Left lobe of liver (tissue), 2 donors: ENCODE results near the gene CLCN3. TPM values are rescaled to one million over a fixed set of nuclear protein-coding genes. Genes with fewer than 3 reads are reported as not detected.
"Not testable (repeated sequence)": the region's sequence is repeated elsewhere in the genome, so short reads cannot be mapped to it uniquely, and the experiment has no call there.

Experiments
- ATAC-seq: fragments of 200-7000 bp; cut with Tn5 transposase; one replicate; pipeline ENCODE4 v1.9.1; 2020; ENCODE audit warnings: mild to moderate bottlenecking, moderate library complexity
- DNase-seq: peaks from one replicate; pipeline ENCODE4 v3.0.0-alpha.2; 2020; ENCODE audit warnings: low spot score
- total RNA-seq: library from RNA; stranded (reverse); gene quantifications from one replicate; pipeline ENCODE4 v1.2.1, GENCODE V29; 2021
- donor health status: DM: no; HTN: no; CAD: no; lungs with moderate emphysema.
- donor health status: DM: no; HTN: yes; CAD: no.

CLCN3 gene
- total RNA-seq, 1 donor from 2014 or later = 21.7 TPM

- ATAC-seq = no peak
These were observed 62.1 kb downstream of the CLCN3 start for GRCh38 chr4:169682372-169683047.

DNA sequence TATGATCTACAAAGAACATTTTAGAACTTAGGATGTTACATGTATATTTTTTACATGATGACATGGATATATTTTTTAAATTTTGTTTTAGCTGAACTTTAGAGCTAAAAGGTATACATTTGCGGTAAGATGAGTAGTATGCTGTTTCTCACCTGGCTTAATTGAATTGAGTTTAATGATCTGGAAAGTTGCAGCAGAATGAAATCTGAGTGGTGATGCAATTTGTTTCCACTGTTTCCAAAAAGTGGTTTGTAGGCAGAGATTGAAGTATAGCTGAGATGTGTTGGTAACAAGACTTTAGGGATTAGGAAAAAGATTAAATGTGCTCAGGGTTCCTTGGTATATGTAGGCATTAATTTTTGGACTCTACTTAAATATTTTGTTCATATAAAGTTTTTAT is 69.3 kb downstream of the CLCN3 start:
- no peak for ATAC-seq
- no peak for DNase-seq

More at GRCh38 chr4:169682372-169683047, 62.1 kb downstream of the CLCN3 start:
- no peak for DNase-seq

- ATAC-seq (no peak), DNase-seq (no peak)
These were observed 70.4 kb downstream of the CLCN3 start for GRCh38 chr4:169690787-169691186.

GRCh38 chr4:169698331-169698730 is 78.0 kb downstream of the CLCN3 start:
- no peak for ATAC-seq
- DNase-seq = no peak

GRCh38 chr4:169707958-169708643 is 87.7 kb downstream of the CLCN3 start:
- no peak for ATAC-seq
- DNase-seq = no peak

- DNase-seq = no peak
- ATAC-seq = no peak
These were observed 95.4 kb downstream of the CLCN3 start for GRCh38 chr4:169715826-169716225.

GRCh38 chr4:169716677-169717076 is 96.3 kb downstream of the CLCN3 start:
- ATAC-seq = no peak
- no peak for DNase-seq

- DNase-seq (no peak), ATAC-seq (no peak)
These were observed 100.2 kb downstream of the CLCN3 start for GRCh38 chr4:169720529-169720928.

DNA sequence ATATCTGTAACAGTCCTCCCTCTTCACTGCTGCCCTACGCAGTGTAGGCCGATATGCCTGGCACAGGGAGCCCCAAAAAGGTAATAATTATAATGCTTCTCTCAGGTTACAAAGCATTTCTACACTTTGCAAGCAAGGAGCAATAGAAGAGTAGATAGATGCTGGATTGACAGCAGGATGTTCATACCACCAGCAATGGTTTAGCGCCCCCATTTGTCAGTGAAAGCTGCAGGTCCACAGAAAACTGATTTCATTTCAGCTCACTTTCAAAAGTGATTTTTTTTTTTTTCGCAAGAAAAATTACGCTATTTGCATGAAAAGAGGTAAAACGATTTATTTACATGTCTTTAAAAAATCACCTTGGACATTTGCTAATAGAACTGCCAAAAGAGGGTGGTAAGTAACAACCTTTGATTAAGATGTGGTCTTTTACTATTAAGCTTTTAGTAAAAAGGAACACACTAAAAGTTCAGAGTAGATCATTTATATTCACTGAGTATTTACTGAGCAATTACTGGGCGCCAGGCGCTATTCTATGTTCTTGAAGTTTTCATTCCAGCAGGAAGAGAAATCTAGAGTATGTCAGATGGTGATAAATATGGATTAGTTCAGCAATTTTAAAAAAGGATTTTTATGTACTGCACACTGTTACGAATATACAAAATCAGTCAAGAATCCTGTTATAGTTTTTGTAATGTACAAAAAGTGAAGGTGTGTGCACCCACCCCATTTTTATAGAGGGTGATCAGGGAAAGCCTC is 103.0 kb downstream of the CLCN3 start:
- ATAC-seq (peak; percentile 55), DNase-seq (no peak)

- no peak for DNase-seq
- no peak for ATAC-seq
These were observed 103.9 kb downstream of the CLCN3 start for GRCh38 chr4:169724260-169724659.

DNA sequence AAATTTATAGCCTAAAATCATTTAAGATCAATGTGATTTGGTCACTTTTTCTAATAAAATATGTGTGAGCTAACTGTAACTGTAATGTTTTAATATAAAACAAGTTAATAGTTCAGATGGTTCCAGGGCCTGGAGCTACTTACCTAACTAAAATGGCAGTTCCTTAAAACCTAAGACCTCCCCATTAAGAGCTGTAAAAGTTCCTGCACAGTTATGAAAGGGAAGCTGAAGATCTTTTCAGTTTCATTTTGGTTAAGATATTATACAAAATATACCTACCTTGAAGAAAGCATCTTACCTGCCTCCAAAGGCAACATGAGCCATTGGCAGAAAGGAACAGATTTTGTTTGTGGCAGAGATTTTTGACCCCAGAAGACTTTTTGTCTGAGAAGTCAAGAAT is 107.2 kb downstream of the CLCN3 start:
- ATAC-seq (no peak), DNase-seq (no peak)

DNA sequence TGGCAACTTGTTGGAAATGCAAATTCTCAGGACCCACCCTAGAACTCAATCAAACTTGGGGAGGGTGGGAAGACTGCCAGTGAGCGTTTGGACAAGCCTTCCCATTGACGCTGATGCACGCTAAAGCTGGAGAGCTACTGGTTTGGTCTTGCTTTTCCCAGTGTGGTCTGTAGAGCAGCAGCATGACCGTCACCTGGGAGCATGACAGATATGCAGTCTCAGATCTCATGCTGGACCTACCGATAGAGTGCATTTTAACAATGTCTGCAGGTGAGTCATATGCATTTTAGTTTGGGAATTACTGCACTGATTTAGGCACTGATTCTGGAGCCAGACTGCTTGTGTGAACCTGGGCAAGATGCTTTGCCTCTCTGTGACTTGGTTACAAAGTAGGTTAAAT is 110.2 kb downstream of the CLCN3 start:
- ATAC-seq = no peak
- no peak for DNase-seq

DNA sequence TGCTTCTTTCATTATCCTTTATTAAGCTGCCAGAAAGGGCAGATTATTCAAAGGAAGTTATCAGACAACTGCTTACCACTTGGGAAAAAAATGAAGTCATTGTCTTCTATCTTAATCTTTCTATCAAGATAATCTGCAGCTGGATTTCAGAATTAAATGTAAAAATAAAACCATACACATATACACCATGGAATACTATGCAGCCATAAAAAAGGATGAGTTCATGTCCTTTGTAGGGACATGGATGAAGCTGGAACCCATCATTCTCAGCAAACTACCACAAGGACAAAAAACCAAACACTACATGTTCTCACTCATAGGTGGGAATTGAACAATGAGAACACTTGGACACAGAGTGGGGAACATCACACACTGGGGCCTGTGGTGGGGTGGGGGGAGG is 118.2 kb downstream of the CLCN3 start:
- not testable (repeated sequence) for ATAC-seq, DNase-seq

- ATAC-seq = peak; percentile 74
These were observed 121.2 kb downstream of the CLCN3 start for GRCh38 chr4:169741569-169741968.

DNA sequence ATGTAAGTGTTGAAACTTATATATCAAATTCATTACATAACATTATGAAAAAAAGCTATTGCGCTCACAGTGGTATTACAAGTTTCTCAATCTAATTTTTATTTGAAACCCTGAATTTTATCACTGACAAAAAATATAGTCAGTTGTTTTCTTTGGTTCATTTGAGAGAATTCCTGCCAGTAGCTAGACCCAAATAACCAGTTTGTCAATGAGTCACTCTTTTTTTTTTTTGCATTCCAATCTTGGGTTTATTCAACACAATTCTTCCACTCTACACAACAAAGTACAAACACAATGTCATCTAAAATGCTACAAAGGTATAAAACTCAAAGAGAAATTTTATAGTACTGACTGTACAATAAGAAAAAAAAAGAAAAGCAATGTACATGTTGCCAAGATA is 124.2 kb downstream of the CLCN3 start:
- ATAC-seq = no peak
- no peak for DNase-seq

More at GRCh38 chr4:169741569-169741968, 121.2 kb downstream of the CLCN3 start:
- no peak for DNase-seq

DNA sequence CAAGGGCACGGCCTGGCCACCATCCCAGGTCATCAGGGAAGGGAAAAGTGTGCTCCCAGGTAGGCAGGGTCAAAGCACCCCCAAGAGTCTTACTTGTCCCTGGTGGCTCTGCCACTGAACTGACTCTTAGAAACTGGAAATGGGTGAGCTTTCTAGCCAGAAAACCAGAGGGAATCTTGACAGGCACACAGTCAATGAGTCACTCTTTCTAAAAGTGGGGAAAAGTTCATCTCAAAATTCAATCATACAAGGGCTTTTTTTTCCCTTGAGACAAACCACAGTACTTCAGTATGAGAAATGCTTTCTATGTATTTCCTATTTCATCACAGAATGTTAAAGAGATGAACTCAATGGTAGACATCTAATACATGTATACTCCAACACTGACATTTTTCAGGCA is 124.9 kb downstream of the CLCN3 start:
- ATAC-seq = no peak

DNA sequence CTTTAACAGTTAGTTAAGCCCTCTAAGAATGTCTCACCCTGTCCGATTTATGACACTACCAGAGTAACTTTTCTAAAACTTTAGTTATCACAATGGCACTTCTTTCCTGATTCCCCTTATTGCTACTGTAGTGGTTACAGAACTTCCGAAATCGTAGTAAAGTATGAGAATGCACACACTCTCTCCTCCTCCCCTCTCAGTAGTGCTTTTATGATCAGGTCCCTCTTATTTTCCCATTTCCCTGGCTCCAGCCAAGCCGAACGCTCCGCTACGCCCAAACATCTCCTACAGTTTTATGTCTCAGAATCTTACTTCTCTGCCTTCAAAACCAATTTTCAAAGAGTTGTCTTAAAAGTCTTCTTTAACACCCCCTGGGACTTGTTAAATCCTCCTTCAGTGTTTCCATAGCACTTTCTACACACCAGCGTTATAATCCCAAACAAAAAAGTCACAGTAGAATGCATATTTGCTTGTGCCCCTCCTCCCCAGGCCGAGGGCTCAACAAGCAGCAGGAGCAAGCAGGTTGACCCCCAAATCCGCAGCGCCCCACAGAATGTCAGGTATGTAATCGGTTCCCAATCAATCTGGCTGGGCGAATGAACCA is 136.7 kb downstream of the CLCN3 start:
- ATAC-seq (no peak), DNase-seq (no peak)

More for the DNA sequence above, 124.9 kb downstream of the CLCN3 start:
- DNase-seq = no peak

- ATAC-seq = peak; percentile 97
- peak; percentile 95 for DNase-seq
These were observed 137.3 kb downstream of the CLCN3 start, which contains the start of gene HPF1 for GRCh38 chr4:169757575-169758184. Gene HPF1 (minus strand): TSS chr4:169757944. CDS start chr4:169757877, 67 bp downstream.

DNA sequence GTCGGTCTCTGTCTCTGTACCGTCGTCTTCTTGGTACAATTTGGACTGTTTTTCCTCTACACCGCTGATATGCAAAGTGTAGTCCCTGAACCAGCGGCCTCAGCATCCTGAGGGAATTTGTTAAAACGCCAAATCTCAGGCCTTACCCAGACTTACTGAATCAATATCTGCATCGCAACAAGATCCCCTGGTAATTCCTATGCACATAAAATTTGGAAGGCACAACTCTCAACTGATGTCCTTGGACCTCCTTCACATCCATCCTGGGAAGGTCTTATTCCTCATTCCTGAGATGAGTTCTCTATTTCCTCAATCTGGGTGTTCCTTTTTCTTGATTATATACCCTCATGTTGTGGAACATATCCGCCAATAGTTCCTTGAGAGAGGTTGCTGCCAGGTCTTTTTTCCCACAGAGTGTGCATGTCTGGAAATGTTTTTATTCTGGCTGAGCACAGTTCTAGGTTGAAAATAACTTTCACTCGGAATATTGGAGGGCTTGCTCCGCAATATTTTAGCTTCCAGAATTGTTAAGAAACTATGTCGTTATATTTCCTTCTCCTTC is 138.1 kb downstream of the CLCN3 start:
- no peak for DNase-seq
- ATAC-seq = no peak

DNA sequence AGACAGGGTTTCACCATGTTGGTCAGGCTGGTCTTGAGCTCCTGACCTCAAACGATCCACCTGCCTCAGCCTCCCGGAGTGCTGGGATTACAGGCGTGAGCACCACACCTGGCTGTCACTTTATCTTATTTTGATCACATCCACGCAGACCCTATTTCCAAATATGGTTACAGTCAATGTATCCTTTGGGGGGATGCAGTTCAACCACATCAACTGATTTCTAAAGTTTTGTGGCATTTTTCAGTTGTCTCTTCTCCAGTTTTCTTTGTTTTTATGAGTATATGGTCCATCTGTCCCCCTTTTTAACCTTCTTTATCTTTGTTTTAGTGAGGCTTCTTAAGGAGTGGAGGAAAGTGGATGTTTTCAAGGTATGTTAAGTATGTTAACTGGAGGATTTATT is 141.5 kb downstream of the CLCN3 start:
- DNase-seq (no peak), ATAC-seq (no peak)
